NAMALWA (cell line): Measurements from ENCODE around the gene CHST2.
A peak's percentile ranks its signal among the peaks of the same experiment; 100 is the strongest.

Experiments
- DNase-seq: peaks from one replicate; pipeline ENCODE4 v3.0.0-alpha.2; 2015; ENCODE audit warnings: low spot score

Gene CHST2

DNA sequence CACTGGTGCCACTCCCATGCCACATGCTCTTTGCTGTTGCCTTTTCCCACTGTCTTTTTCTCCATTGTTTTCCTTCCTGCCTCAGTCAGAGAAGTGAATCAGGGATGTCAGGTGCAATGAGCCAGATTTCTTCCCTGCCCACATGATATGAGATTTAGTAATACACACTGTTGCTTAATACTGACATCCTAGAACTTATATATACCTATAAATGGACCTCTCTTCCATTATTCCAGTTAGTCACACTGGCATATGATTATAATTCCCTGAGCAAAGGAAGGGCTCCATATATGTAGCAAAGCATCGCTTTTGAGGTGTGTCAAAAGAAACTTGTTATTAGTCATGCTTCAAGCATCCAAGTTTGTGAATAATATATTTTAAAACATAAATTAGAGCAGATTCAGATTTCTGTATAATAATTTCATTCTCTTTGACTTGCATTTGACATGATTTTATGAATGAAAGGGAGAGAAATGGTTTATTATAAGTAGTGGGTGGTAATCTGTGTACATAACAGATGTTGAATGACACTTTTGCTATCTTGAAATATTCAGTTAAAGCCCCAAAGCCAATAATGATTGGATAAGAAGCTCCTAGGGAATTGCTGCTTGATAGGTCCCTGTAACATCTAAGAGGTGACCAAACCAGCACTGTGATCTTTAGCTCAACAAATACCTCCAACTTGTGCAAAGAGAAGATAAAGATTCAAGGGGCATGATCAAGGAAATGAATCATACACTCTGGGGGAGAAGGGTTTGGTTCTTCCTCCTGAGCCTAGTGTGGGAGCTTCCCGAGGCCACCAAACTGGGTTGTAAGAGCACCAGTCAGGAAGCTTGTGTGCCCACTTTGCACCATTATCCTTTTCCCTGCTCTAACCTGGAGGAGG lies 48.6 kb downstream of the CHST2 start:
- no peak for DNase-seq

DNA sequence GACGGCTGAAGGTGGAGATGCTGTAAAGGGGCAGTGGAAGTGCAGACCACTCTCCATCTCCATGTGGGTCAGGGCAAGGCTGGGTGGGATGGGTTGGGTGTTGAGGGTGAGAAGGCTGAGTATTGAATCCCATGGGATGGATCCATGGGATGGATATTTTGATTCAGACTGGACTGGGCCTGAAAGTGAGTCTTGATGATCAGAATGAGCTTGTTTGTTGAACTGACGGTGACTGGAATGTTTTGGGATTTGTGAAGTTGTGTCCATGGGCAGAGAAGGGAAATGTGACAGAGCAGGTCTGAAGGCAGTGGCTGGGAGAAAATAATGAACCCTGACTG lies 49.3 kb downstream of the CHST2 start:
- DNase-seq: no peak

DNA sequence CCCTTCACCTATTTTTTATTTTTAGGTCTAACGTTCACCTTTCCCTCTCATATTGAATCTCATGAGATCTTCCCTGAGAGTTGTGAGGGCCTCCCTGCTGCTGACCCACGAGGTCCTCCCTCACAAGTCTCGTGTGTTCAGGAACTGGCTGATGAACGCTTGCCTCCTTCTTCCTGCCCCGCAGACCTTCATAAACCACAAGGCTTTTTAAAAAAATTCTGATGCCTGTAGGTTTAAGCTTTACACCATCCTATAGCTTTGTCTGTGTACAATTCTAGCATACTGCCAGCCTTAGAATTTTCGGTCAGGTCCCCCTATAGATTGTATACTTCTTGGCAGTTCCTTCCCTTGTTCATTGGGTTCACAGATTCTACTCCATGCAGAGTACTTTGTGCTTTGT lies 50.5 kb downstream of the CHST2 start:
- DNase-seq: peak; percentile 28

DNA sequence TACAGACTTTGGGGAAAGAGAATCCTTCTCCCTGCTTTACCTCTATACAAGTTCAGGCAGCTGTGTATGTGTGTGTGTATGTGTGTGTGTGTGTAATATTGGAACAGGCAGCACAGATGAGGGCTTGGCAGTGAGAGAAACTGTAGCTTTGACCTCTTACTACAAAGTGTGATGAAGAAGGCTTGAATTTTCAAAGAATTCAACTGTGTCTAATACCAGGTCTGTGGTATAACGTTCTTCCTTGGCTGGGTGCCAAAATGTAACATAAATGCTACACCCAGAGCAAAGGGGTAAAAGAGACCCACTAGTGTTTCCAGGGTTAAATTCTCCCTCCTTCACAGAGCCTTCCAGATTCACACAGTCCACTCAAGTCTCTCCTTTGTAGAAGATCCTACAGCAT lies 51.1 kb downstream of the CHST2 start:
- peak; percentile 63 for DNase-seq

DNA sequence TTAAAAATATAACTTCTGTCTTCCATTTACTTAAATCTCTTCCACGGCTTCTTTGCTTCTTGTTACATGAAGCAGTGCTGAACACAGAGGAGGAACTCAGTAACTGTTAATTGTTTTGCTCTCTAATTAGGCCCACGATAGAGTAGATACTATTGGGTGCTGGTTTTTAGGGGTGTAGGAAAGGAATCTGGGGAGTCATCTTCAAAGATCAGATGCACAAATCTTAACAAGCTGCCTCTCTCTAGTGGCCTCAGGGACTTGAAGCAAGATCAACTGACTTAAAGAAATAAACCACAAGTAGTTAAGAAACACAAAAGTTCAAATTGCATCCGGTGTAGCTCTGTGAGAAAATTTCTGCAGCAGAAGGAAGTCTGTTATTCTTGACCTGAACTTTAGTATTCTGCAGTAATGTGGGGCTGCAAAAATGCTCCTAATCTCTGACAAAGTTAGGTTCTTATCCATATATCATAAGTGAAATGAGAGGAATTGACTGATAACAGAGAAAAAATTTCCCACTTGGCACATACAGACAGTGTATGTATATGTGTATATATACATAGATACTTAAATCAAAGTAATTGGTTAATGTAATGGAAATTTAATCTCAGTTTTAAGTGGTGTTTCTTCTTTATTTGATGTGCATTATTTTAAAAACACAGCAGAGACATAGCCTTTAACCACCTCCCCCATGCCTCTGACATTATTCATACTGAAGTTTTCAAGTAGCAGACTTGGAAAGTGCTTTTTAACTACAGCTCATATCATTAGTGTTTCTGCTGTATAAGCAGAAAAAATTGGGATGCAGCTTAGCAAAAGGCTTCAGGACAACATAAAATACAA lies 51.8 kb downstream of the CHST2 start:
- DNase-seq: peak; percentile 81

DNA sequence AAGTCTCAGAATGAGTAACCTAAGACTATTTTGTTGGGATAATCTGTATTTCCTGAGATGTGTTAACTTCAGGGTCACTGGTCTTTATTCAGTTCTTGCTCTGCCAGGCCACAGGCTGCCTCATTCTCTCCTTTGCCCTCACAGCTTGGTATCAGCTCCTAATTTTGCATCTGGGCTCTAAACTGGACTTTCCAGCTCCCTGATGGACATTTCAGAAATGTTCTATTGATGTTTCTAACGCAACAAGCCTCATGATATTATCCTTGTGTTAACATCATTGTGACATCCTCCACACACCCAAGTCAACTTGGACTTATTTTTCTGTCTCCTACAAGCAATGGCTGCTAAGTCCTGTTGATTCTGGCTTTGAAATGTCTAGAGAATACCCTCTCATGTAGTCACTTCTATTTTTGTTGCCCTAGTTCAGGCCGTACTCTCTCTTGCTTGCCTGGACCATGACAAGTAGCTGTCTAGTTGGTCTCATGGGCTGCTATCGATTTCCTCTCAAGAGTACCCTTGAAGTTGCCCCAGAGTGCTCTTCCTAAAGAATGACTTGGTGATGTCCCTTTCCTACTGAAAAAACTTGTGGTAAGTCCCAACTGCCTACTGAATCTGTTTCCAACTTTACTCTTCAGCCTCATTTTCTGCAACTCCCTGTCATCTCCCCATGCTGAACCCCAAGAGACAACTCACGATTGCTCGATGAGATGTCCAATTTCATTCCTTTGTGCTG lies 52.7 kb downstream of the CHST2 start:
- no peak for DNase-seq

DNA sequence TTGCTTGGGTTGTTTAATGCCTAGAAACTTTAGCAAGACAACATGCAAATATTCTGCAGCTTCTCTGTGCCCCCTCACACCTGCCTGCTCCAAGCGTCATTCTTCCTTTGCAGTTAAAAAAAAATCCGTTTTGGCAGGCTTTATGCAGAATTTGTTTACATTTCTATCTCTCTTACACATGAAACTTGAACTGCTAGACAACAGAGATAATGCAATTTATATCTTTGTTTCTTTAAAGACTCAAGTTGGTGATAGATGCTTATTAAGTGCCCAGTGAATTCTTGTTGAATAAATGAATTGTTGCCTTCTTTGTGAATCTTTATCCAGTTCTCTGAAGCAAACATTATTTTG lies 53.2 kb downstream of the CHST2 start:
- peak; percentile 80 for DNase-seq

DNA sequence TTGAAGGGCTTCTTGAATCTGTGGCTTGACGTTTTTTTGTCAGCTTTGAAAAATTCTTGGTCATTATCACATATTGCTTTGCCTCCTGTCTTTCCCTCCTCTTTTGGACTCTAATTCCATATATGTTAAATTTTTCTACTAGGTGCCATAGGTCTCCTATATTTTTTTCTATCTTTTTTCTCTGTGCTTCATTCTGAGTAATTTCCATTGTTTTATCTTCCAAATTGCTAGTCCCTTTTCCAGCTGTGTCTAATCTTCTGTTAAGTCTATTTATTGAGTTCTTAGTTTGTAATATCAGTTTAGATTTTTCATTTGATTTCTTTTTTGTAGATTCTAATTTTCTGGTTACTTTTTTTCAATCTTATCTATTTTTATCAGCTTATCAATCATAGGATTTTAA lies 53.7 kb downstream of the CHST2 start:
- DNase-seq: no peak
